GM18858 (cell line): ENCODE measurements around the gene TNIP2.

Experiments
- ATAC-seq: cut with Tn5 transposase; IDR thresholded peaks from one replicate; pipeline ENCODE4 v1.9.1; 2021; ENCODE audit not compliant: unreplicated experiment

The TNIP2 gene

GRCh38 chr4:2725380-2725779, 30.8 kb downstream of the TNIP2 start:
- ATAC-seq, result no peak

GRCh38 chr4:2723751-2724150, 32.4 kb downstream of the TNIP2 start:
- no peak for ATAC-seq

GRCh38 chr4:2722033-2722432, 34.1 kb downstream of the TNIP2 start:
- no peak for ATAC-seq

- ATAC-seq, result no peak
Observed at GRCh38 chr4:2721586-2721985, 34.5 kb downstream of the TNIP2 start.

- no peak for ATAC-seq
Observed at GRCh38 chr4:2716236-2716635, 39.9 kb downstream of the TNIP2 start.

GRCh38 chr4:2715426-2715825, 40.7 kb downstream of the TNIP2 start:
- ATAC-seq, result no peak

GRCh38 chr4:2714918-2715317, 41.2 kb downstream of the TNIP2 start:
- ATAC-seq, result no peak

- ATAC-seq, result no peak
Observed at GRCh38 chr4:2714061-2714770, 41.9 kb downstream of the TNIP2 start.

- no peak for ATAC-seq
Observed at GRCh38 chr4:2713337-2713736, 42.8 kb downstream of the TNIP2 start.

GRCh38 chr4:2712261-2712842, 43.8 kb downstream of the TNIP2 start:
- no peak for ATAC-seq

- no peak for ATAC-seq
Observed at GRCh38 chr4:2702770-2703169, 53.4 kb downstream of the TNIP2 start.

GRCh38 chr4:2702361-2702760, 53.8 kb downstream of the TNIP2 start:
- no peak for ATAC-seq

- ATAC-seq, result no peak
Observed at GRCh38 chr4:2700031-2700430, 56.1 kb downstream of the TNIP2 start.

- ATAC-seq, result no peak
Observed at GRCh38 chr4:2699534-2699933, 56.6 kb downstream of the TNIP2 start.

- ATAC-seq, result no peak
Observed at GRCh38 chr4:2698951-2699505, 57.1 kb downstream of the TNIP2 start.

- no peak for ATAC-seq
Observed at GRCh38 chr4:2698504-2698903, 57.6 kb downstream of the TNIP2 start.

- ATAC-seq, result no peak
Observed at GRCh38 chr4:2697995-2698414, 58.1 kb downstream of the TNIP2 start.

GRCh38 chr4:2696423-2696822, 59.7 kb downstream of the TNIP2 start:
- ATAC-seq, result peak; percentile 92

- ATAC-seq, result no peak
Observed at GRCh38 chr4:2695346-2696060, 60.6 kb downstream of the TNIP2 start.

- ATAC-seq, result no peak
Observed at GRCh38 chr4:2694691-2695090, 61.4 kb downstream of the TNIP2 start.

- no peak for ATAC-seq
Observed at GRCh38 chr4:2691952-2692435, 64.1 kb downstream of the TNIP2 start.
